ENCODE measurements around the gene SHMT2. TPM values are rescaled to one million over a fixed set of nuclear protein-coding genes. Genes with fewer than 3 reads are reported as not detected.
A peak's percentile ranks its signal among the peaks of the same experiment; 100 is the strongest.

Gene SHMT2
- total and polyA plus RNA-seq, 9 of the 15 experiments (the other 6 are each of a cell fraction or from before 2014, with no cell fraction given): 46.1 to 319 (median 115) TPM

- TF ChIP-seq ILK (tag; IDR thresholded peaks at IDR 0.05; ENCODE audit: borderline replicate concordance, low read depth) (no peak), ZNF445 (CRISPR knock-in tag; IDR thresholded peaks at IDR 0.05; ENCODE audit: low read depth) (no peak), ZNF133 (CRISPR knock-in tag; IDR thresholded peaks at IDR 0.05) (no peak), E2F5 (CRISPR knock-in tag; IDR thresholded peaks at IDR 0.05) (no peak), ZNF512 (tag; IDR thresholded peaks at IDR 0.05) (no peak), RBM39 (optimal IDR thresholded peaks at IDR 0.05; ENCODE audit: low read depth, low read length) (no peak), TFAM (CRISPR knock-in tag; conservative IDR thresholded peaks at IDR 0.05) (no peak), FOXA1 (IDR thresholded peaks at IDR 0.05; ENCODE audit: borderline replicate concordance) (no peak), POLR2AphosphoS2 (IDR thresholded peaks at IDR 0.05; ENCODE audit: low read length) (no peak), HDAC6 (IDR thresholded peaks at IDR 0.05; ENCODE audit: low read depth, low read length) (no peak), YY1 (IDR thresholded peaks at IDR 0.05; ENCODE audit: borderline replicate concordance in 1 of 3, control insufficient read depth in 1 of 3, extremely low read depth in 1 of 3, insufficient read depth in 3 of 3, insufficient read length in 1 of 3, insufficient replicate concordance in 2 of 3, low read depth in 1 of 3, low read length in 2 of 3) (peak in 1 of 3 experiments; percentile 21), DDX20 (tag; IDR thresholded peaks at IDR 0.05; ENCODE audit: low read depth) (no peak), NCOA2 (IDR thresholded peaks at IDR 0.05; ENCODE audit: partially characterized antibody in 2 of 2) (no peak), HNRNPLL (IDR thresholded peaks at IDR 0.05; ENCODE audit: low read depth, low read length, poor library complexity, severe bottlenecking) (peak; percentile 35), POLR2A (conservative IDR thresholded peaks at IDR 0.05) (no peak), SP1 (CRISPR knock-in tag; IDR thresholded peaks at IDR 0.05) (no peak), UBTF (IDR thresholded peaks at IDR 0.05; ENCODE audit: borderline replicate concordance in 1 of 2, low read depth in 2 of 2, low read length in 2 of 2) (no peak), MYC (IDR thresholded peaks at IDR 0.05; ENCODE audit: low read depth, low read length) (peak; percentile 65), MYC (CRISPR knock-in tag; IDR thresholded peaks at IDR 0.05; ENCODE audit: borderline replicate concordance, low read depth) (no peak), ID3 (CRISPR knock-in tag; IDR thresholded peaks at IDR 0.05) (no peak), ID3 (tag; IDR thresholded peaks at IDR 0.05) (no peak), CBX2 (IDR thresholded peaks at IDR 0.05; ENCODE audit: insufficient read depth, low read length, poor library complexity, severe bottlenecking) (no peak)
Measured at GRCh38 chr12:57243521-57244311, 14.2 kb downstream of the SHMT2 start (continued).

Measured in K562 (cell line).